GM18502 (cell line): ENCODE results near the gene SAP30L.

ENCODE experiments used
- ATAC-seq: cut with Tn5 transposase; IDR thresholded peaks from one replicate; pipeline ENCODE4 v1.9.1; 2021; ENCODE audit warnings: mild to moderate bottlenecking; ENCODE audit not compliant: unreplicated experiment, poor library complexity

The SAP30L gene

DNA sequence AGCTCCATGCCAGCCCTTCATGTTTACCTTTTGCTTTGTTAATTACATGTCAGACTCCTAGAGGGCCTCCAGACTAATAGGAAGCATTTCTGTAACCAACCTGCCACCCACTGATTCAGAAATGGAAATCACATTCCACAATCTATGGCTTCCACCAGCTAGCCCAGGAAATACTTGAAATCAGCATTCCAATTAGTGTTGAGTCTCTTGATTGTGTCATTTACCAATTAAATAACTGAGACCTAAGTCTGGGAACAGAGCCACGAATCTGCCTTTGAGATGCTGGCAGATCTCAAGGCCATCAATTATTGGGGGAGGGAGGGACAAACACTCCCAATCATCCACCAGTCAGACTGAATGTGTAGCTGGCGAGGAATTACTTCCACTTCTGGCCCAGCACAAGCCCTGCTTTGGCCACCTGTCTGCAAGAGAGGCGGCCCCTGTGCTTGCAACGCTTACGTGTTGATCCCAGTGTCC, 27.4 kb upstream of the SAP30L start:
- no peak for ATAC-seq

DNA sequence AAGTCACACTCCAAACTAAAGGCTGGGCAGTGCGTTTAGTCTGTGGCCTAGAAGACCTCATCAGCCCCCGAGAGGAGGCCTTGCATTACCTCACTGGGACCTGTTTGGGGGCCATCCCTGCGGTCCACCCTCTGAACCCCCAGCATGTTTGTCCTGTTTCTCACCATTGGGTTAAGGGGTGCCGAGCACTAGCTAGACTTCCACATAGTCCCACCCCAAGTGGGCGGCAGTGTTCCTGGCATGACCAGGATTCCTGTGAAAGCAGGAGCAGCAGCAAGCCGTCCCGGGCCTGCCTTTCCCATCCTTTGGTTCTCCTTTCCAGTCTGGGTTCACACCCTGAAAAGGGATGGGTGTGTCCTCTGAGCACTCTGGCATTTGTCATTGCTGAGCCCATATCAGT, 26.6 kb upstream of the SAP30L start:
- ATAC-seq = no peak

DNA sequence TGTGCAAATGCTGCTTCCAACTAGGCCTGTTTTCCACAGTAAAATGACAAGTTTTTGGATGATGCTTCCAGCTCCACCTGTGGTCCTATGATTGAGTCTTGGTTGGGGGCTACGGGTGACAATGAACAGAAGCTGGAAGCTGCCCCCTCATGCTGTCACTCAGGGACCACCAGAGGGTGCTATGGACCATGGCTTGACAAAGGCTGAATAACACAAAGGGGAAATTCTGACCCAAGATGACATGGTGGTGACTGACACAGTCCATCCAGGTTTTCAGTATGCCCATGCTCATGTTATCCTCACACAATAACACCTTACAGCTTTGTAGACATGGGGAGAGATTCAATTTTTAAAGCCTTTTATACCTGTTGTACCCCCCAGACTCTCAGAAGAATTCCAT, 23.9 kb upstream of the SAP30L start:
- ATAC-seq = no peak

DNA sequence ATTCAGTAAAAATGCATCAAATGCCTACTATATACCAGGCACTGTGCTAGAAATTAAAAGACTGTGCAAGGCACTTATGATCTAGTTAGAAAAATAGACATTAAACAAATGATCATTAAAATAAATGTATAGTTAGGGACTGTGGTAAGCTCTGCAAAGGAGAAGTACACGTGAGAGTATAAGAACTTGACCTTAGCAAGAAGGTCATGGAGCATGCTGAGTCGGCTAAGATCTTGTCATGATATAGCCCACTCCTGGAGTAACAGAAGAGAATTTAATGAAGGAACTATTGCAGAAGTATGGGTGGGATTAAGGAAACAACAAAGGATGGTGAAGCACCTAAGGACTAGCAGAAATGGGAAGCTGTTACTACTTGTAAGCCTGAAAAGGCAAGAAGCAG, 23.5 kb upstream of the SAP30L start:
- ATAC-seq = no peak

DNA sequence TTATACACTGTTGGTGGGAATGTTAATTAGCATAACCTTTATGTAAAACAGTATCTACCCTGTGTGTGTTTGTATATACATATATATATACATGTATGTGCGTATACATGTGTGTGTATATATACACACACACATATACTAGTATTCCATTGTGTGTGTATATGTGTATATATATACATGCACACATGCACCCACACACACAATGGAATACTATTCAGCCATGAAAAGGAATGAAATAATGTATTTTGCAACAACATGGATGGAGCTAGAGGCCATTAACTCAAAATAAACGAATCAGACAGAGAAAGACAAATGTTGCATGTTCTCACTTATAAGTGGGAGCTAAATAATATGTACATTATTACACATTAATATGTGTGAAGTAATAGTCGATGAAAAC, 17.6 kb upstream of the SAP30L start:
- ATAC-seq = no peak

DNA sequence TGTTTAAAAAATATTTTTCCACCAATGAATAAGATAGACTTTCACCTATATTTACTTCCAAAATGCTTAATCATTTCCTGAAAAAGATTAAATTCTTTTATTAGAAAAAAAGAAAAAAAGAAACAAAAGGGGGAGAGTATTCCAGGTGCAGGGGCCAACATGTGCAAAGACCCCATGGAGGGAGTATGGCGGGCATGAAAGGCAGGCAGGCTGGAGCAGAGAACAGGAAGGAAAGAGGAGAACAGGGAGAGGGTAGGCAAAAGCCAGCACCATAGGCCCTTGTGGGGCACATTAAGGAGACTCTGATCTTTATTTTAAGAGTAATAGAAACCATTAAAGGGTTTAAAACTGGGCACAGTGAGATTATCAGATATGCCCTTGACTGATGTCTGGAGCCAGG, 16.5 kb upstream of the SAP30L start:
- ATAC-seq = no peak

DNA sequence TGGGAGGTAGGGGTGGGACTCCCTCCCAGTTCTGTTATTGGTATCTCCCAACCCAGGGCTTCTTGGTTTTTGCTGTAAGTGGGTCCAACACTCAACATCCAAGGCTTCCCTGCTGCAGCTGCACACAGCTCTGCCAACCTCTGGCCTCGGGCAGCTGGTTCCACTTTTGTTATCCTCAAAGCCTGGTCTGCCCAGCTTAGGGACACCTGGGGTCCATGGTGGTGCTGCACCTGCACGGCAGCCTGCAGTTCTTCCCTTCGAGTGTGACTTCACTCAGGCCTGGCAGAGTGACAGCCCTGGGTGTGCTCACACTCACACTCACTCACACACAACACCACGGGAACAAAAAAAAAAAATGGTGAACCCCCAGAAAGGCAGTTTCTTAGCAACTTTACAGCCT, 15.3 kb upstream of the SAP30L start:
- no peak for ATAC-seq

DNA sequence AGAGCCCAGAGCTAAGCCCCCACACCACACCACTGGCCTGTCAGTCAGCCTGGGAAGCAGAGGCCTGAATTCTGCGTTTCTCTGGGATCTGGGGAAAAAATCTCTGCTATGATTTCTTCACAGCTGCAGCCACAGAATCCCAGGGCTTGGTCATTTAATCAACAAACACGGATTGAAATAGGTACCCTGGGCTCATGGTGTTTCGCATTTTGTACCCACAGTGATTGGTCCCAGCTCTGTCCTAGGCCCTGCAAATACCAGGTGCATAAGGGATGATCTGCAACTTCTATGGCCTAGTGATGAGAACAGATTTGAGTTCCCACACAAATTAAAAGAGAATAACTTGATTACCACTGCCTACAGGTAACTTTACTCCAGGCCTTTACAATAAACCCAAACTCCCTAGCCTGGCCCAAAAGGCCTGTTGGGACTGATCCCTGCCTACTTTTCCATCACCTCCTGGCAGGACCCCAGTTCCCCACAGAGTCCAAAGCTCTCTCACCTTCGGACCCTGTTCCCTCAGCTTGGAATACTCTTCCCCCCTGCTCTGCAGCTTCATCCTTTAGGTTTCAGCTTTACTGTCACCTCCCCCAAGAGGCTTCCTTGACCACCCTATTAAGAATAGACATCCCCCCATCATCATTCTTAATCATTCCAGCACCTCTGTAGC, 14.7 kb upstream of the SAP30L start:
- no peak for ATAC-seq

DNA sequence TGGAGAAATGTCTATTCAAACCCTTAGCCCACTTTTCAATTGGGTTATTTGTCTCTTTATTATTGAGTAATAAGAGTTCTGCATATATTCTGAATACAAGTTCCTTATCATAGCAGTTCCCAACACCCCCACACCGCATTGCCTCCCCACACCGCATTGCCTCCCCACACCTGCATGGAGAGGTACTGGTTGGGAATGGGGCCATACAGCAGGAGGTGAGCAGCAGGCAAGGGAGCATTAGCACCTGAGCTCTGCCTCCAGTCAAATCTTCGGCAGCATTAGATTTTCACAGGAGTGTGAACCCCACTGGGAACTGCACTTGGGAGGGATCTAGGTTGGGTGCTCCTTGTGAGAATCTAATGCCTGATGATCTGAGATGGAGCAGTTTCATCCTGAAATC, 10.6 kb upstream of the SAP30L start:
- ATAC-seq = no peak

DNA sequence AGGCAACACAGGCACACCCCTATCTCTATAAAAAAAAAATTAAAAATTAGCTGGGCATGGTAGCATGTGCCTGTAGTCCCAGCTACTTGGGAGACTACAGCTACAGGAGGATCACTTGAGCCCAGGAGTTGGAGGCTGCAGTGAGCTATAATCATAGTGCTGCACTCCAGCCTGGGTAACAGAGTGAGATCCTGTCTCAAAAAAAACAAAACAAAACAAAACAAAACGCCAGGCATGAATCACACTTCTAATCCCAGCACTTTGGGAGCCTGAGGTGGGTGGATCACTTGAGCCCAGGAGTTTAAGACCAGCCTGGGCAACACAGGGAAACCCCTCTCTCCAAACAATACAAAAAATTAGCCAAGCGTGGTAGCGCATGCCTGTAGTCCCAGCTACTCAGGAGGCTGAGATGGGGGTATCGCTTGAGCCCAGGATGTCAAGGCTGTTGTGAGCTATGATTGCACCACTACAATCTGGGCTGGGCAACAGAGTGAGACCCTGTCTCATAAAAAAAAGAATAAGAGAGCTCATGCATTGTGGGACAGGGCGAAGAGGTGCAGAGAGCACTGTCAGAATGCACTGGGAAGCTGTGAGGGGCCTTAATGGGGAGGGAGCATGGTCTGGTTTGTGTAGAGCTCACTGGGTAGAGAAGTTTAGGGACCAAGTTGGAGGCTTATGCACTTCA, 8.4 kb upstream of the SAP30L start:
- ATAC-seq = no peak

DNA sequence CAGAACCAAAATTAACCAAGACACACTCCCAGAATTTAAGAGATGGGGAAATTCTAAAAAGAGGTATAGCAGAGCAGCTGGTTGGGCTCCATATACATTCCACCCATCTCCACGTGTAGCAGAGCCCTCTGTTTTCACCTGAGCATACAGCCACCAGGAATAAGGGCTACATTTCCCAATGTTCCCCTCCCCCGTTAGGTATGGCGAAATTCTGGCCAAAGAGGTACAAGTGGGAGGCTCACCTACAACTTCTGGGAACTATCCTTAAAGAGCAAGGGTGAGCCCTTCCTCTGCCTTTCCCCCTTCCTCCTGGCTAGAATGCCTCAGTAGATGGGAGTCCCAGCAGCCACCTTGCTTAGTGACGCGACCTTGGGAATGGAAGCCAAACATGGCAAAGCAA, 5.3 kb upstream of the SAP30L start:
- ATAC-seq = no peak

DNA sequence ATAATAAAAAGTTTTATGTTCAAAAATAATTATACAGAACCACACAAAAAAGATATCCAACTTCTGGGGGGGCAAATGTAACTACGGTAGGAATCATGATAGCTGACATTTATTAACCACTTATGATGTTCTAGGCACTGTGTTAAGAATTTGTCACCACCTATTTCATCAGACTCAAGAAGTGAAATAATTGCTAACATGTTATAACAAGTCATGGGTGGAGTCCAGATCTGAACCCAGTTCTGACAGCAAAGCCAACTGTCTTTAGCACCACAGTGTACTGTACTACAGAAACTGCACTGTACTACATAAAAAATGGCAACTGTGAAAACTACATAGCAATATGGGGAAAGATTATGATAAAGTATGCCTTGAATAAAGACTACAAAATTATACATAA, 3.0 kb upstream of the SAP30L start:
- no peak for ATAC-seq

DNA sequence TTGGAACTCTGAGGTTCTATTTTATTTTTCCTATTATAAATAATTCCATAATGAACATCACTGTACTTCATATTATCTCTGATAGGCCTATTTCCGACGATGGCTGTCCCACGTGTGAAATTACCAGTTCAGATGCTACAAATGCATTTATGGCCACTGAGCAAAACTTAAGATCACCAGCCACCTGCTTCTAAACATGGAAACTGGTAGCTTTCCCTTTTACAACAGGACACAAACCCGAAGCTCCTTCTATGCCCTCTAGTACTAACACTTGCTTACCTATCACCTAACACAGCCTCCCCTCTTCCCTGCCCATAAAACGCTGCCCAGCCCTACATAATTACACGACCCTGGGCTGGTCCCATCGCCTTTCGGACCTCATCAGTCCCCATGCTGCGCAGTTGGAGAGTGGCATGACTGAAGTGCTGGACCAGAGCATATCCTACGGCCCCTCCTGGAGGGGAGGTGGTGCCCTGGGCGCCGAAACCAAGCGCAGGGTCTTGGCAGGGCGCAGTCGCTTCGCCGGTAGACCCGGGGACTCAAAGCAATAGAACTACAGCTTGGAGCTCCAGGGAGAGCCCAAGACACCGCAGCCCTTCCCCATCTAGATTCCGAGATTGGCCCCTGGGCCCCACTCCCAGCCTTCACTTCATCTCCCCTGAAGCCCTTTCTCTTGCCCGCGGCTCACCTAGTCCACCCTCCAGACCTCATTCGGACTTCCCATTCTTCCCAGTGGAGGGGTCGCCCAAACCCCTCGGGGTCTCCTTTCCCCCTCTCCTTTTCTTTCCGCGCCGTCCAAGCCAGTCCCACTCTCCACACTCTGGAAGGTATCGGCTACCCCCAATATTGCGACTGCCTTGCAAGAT, 1.0 kb upstream of the SAP30L start:
- peak; percentile 18 for ATAC-seq

DNA sequence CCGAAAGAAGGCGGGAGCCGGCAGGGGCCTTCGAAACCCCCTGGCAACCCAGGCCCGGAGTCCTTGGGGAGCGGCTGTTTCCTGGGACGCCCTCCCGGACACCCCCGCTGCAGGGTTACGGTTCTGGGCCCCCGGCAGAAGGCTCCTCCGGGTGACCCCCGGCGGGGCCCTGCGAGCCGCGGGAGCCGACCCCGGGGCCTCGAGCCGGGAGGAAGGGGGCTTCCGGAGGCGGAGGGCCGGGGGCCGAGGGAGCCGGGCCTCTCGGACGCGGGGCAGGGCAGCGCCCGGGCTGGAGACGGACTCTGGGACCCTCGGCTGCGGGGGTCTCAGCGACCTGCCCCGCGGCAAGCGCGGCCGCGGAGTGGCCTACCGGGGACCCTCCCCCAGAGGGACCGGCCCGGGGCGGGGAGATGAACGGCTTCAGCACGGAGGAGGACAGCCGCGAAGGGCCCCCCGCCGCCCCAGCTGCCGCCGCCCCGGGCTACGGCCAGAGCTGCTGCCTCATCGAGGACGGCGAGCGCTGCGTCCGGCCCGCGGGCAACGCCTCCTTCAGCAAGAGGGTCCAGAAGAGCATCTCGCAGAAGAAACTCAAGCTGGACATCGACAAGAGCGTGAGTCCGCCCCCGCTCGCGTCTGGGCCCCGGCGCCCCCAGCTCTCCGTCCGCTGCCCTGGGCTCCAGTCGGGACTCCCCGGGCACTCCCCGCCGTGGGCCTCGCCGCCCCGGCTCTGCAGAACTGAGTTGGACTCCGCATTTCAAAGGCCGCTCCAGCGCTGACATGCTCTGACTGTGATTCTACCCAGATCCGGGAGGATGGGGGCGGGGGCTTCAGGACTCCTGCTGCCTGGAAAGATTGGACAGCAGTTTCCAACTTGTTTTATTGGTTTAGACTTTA, 645 bp downstream of the SAP30L start:
- ATAC-seq = peak; percentile 24

DNA sequence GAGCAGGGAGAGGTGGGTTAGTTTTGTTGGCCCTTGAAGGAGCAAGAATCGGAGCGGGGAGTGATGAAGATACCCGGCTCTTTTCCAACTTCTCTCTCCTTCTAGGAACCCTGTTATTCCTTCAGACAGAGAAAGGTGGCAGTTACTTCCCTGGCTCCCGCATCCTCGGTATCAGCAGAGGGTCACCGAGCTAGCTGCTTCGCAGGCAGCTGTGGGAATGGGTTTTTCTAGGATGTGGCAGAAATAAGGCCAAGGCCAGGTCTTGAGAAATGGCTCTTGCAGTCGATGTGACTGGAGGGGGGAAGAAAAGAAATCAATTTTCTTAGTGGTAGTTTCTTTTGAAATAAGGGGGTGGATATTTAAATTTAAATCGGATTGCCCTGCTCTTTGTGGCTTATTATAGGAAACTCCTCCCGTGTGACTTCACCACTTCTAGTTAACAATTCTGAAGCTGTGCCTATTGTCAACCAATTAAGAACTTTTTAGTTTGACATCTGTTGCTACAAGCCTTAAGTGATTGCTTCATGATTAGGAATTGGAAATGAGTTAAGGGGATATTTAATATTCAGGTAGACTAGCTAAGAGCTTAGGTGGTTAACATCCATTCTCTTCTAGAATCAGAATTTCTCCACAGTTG, 1.4 kb downstream of the SAP30L start:
- ATAC-seq = no peak

DNA sequence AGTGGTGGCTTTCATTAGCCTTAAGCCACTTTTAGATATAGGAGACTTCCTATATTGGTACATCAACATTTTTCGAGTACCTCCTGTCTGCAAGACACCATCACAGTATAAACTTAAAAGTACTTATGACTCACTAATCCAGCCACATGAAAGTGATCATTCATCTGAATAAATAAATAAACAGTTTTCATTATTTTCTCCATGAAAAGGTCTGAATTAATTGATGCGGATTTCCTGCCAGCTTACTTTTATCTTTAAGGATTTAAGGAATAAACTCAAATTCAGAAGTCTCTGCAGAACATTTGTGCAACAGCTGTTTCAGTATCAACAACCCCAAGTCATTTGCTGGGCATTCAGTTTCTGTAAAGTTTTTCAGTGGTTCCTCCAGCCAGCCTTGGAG, 4.0 kb downstream of the SAP30L start:
- ATAC-seq = no peak

DNA sequence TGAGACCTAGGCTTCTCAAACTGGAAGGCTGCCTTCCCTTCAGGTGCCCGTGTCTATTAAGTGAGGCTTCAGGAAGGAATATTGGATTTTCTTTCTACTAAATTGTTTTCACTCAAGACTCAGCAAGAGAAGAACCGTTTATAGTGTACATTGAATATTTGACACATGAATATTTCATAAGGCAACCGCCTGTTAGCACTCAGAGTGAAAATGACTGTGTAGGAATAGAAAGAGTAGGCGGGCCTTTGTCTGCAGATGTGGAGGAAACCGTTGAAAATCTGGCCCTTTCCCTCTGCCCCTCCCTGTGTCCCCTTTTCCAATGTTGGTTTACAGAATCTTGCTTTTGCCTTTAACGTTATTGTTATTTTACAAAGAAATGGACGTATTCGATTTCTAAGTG, 6.2 kb downstream of the SAP30L start:
- no peak for ATAC-seq

DNA sequence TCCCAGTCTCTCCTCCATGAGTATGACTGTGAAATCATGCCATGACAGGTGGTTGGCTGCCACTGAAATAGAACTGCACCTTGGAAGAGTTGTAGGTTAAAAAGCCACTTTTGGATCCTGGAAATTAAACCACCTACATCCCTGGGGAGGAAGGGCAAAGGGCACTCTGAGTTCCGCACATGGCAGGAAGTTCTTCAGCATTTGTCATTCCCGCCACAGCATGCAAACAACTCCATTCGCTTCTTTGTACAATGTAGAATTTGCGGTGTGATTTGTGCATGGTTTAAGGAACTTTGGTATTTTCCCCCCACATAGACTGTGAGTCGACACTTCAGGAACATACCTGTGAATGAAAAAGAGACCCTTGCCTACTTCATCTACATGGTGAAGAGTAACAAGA, 9.8 kb downstream of the SAP30L start:
- ATAC-seq = no peak

DNA sequence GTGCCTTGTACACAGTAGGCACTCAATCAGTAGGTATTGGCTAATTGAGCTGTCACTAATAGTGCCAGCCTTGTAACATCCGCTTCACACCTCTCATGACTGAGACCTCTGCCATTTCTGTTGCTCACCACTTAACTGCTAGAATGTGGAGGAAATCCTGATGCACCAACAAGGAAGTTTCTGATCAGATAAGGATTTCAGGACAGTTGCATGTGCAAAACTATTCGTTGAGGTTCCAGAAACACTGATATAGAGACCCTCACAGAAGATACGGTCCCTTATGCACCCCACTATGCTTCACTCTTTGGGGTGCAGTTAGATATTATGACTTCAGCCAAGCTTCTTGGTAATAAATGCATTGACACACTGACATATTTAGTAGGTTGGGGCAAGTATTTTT, 10.7 kb downstream of the SAP30L start:
- no peak for ATAC-seq

DNA sequence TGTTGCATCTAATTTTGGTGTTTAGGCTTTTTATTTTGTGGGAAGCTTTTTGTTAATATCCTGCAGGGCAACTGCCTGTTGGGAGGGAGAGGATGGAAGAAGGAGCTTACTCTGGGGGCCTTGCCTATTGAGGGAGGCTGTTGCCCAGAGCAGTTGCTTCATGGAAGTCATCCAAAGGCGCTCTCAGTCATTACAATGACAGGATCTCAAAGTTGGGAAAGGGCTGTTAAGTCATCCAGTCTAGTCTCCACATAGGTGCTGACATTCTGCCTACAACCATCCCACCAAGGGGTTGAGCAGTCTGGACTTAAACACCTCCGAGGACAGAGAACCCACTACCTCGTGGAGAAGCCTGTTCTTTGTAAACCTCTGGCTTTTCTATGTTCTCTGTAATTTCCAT, 13.2 kb downstream of the SAP30L start:
- no peak for ATAC-seq
